GM23248 (cell line): ENCODE measurements around the gene FDPS.

Experiments
- EZH2 ChIP-seq: fragments of 200-600 bp; sonication (generic); IDR thresholded peaks from 2 replicates; pipeline ENCODE4 v1.6.1; 2018; ENCODE audit warnings: antibody characterized with exemption, mild to moderate bottlenecking; ENCODE audit not compliant: insufficient read depth, poor library complexity, severe bottlenecking
- EZH2phosphoT487 ChIP-seq: fragments of 200-600 bp; sonication (generic); IDR thresholded peaks from 2 replicates; pipeline ENCODE4 v1.6.1; 2018; ENCODE audit warnings: antibody characterized with exemption, moderate library complexity, mild to moderate bottlenecking, low read depth; ENCODE audit not compliant: insufficient read depth

DNA sequence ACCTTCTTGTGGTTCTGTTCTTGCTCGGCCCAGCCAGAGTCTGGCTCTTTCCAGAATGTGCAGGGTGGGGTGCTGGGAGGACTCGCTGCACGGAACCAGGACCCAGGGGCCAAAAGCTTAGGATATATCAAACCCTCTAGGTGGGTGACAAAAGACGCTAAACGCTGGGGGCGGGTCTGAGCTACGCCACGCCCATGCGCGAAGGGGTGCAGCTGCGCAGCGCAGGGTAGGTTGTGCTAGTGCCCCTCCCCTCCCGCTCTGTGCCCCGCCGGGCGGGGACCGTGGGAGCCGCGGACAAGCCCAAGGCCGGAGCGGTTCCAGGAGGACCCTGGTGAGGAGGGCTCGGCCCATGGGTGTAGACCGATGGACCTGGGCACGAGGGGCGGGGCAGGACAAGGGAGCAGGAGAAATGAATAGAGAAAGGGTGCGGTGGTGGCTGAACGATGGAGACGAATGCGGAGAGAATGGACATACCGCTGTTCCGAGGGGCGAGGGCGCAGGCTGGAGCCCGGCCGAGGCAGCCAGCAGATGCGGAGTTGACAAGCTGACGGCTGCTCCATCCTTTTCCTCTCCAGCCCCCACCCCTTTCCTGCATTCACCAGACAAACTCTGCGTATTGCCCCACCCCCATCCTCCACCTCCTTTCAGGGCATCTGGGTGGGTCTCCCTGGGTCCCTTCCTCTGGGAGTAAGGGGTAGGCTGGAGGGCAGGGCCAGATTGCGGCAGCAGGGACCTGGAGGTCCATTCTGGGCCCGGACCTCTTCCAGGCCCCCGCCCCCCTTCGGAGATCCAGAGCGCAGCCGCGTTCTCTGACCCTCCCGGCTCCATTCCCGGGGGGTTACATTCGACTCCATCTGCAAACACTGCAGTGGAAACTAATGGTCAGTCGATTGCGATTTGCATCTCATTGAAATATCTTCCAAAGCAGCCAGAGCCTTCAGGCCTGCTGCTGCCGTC lies 12.3 kb downstream of the FDPS start, which contains the start of gene RUSC1:
- TF ChIP-seq EZH2phosphoT487 (no peak), EZH2 (no peak)
